OCI-LY7 (cell line): ENCODE measurements around the gene NCOR2. TPM values are rescaled to one million over a fixed set of nuclear protein-coding genes. Genes with fewer than 3 reads are reported as not detected.

ENCODE experiments used
- BruUV-seq: library from RNA; stranded (reverse); fragments of 400-500 nt; replicated peaks from 2 replicates; lab custom pipeline; 2021; lab: Mats Ljungman, UMichigan
- CTCF ChIA-PET: fragments of 300-600 bp; sonication (Branson Sonifier 250); formaldehyde crosslinking; loops from one replicate; lab custom pipeline; 2022; ENCODE audit warnings: antibody characterized with exemption; ENCODE audit not compliant: unreplicated experiment; lab: Charles Lee
- POLR2A ChIA-PET: fragments of 300-600 bp; sonication (Branson Sonifier 250); formaldehyde crosslinking; loops from one replicate; lab custom pipeline; 2022; ENCODE audit warnings: antibody characterized with exemption; lab: Charles Lee
- DNase-seq: peaks from one replicate; pipeline ENCODE4 v3.0.0-alpha.2; 2015; ENCODE audit warnings: low spot score
- H2AFZ ChIP-seq: fragments of 200-600 bp; sonication (generic), shearing (Covaris generic); 2 replicates; pipeline ENCODE4 v1.6.1; 2014; ENCODE audit warnings: mild to moderate bottlenecking, antibody characterized with exemption, low read length, moderate library complexity
- H3K27ac ChIP-seq: fragments of 200-600 bp; sonication (generic); 2 replicates; pipeline ENCODE4 v1.5.1; 2014; ENCODE audit warnings: mixed run types, low read depth, mild to moderate bottlenecking, moderate library complexity, low read length, inconsistent platforms; ENCODE audit not compliant: poor library complexity, severe bottlenecking
- H3K36me3 ChIP-seq: fragments of 200-600 bp; sonication (generic); 2 replicates; pipeline ENCODE4 v1.6.1; 2014; ENCODE audit warnings: mild to moderate bottlenecking, antibody characterized with exemption, low read length, moderate library complexity, mixed read lengths; ENCODE audit not compliant: insufficient read depth
- H3K4me1 ChIP-seq: fragments of 200-600 bp; sonication (generic); 2 replicates; pipeline ENCODE4 v1.5.1; 2014; ENCODE audit warnings: mild to moderate bottlenecking, low read length; ENCODE audit not compliant: insufficient read depth, poor library complexity, severe bottlenecking
- H3K4me2 ChIP-seq: fragments of 200-600 bp; sonication (generic); 2 replicates; pipeline ENCODE4 v1.6.1; 2014; ENCODE audit warnings: mild to moderate bottlenecking, low read length
- H3K4me3 ChIP-seq: fragments of 200-600 bp; sonication (generic); 2 replicates; pipeline ENCODE4 v1.5.1; 2014; ENCODE audit warnings: mild to moderate bottlenecking, low read depth, low read length; ENCODE audit not compliant: poor library complexity, severe bottlenecking
- H3K79me2 ChIP-seq: fragments of 200-600 bp; sonication (generic); 2 replicates; pipeline ENCODE4 v1.6.1; 2016; ENCODE audit warnings: low read depth, mild to moderate bottlenecking, low read length, moderate library complexity, mixed read lengths; ENCODE audit not compliant: insufficient read depth
- H3K9me2 ChIP-seq: fragments of 200-600 bp; sonication (generic); 2 replicates; pipeline ENCODE4 v1.6.1; 2016; ENCODE audit warnings: mild to moderate bottlenecking, low read length, mixed read lengths; ENCODE audit not compliant: insufficient read depth
- H3K9me3 ChIP-seq: fragments of 200-600 bp; sonication (generic); 2 replicates; pipeline ENCODE4 v1.6.1; 2014; ENCODE audit warnings: mild to moderate bottlenecking, mixed run types, low read length, mixed read lengths
- H4K20me1 ChIP-seq: fragments of 200-600 bp; sonication (generic); 2 replicates; pipeline ENCODE4 v1.6.1; 2014; ENCODE audit warnings: mild to moderate bottlenecking, antibody characterized with exemption, low read length, moderate library complexity, mixed read lengths; ENCODE audit not compliant: insufficient read depth
- EZH2phosphoT487 ChIP-seq: fragments of 200-600 bp; sonication (generic); IDR thresholded peaks from 2 replicates; pipeline ENCODE4 v1.6.1; 2018; ENCODE audit warnings: low read depth, borderline replicate concordance, mild to moderate bottlenecking, mixed run types, antibody characterized with exemption, low read length, moderate library complexity, mixed read lengths
- intact Hi-C: fragments of 100-400 bp; cut with micrococcal nuclease; formaldehyde crosslinking; loops from one replicate; pipeline ENCODE4 v1.10.0; 2022; ENCODE audit not compliant: unreplicated experiment
- total RNA-seq, 2 experiments: library from RNA; depleted of rRNA in 1 of 2; stranded (reverse); fragments of >200 nt in 1 of 2; shearing (Covaris generic) in 1 of 2; gene quantifications; 2 replicates each; pipeline ENCODE4 v1.2.3, GENCODE V29; 2014 to 2022
- TF ChIP-seq, protein P1 (sequence below): fragments of 200-600 bp; sonication (generic); conservative IDR thresholded peaks from 2 replicates; pipeline ENCODE4 v1.5.1; 2014; ENCODE audit warnings: mild to moderate bottlenecking, antibody characterized with exemption, low read length, moderate library complexity, mixed read lengths

Gene NCOR2
- total RNA-seq, 2 experiments from 2014 or later = 22.7 to 159 TPM

DNA sequence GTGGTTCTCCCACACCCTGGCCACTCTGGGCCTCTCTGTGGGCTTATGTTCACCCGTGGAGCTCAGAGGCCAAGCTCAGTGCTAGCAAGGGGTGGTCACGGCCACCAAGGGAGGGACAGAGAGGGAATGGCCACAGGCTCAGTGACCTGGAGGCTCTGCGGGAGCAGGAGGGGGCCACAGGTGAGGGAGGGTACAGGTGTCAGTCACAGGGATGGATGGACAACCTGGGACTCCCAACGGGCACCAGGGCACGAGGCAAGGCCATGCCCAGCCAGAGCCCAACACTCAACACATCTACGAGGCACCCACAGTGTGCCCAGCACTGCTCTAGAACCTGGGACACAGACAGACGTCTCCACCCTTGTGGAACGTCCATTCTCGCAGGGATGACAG, 11.3 kb downstream of the NCOR2 start:
- BruUV-seq = no TSS peak
- intact Hi-C loops = no loop called here
- TF ChIP-seq, protein P1, sequence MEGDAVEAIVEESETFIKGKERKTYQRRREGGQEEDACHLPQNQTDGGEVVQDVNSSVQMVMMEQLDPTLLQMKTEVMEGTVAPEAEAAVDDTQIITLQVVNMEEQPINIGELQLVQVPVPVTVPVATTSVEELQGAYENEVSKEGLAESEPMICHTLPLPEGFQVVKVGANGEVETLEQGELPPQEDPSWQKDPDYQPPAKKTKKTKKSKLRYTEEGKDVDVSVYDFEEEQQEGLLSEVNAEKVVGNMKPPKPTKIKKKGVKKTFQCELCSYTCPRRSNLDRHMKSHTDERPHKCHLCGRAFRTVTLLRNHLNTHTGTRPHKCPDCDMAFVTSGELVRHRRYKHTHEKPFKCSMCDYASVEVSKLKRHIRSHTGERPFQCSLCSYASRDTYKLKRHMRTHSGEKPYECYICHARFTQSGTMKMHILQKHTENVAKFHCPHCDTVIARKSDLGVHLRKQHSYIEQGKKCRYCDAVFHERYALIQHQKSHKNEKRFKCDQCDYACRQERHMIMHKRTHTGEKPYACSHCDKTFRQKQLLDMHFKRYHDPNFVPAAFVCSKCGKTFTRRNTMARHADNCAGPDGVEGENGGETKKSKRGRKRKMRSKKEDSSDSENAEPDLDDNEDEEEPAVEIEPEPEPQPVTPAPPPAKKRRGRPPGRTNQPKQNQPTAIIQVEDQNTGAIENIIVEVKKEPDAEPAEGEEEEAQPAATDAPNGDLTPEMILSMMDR = no peak
- TF ChIP-seq EZH2phosphoT487 = no peak
- ChIA-PET POLR2A (interaction anchor here (1.1 kb wide), 1 partner anchor 15 kb away, joined by 3 read pairs; no protein-coding TSS in a partner anchor), CTCF (no interaction called here)
- peaks cover 14% of the 10 kb centered on the region for H3K4me1 ChIP-seq
- H3K36me3 ChIP-seq = peaks cover 5% of the 10 kb centered on the region; the same call in 1 of the 2 replicates
- no peaks in the 10 kb centered on the region for H3K9me2 ChIP-seq
- H2AFZ ChIP-seq = no peak overlapping the region
- no peak overlapping the region for H3K27ac ChIP-seq
- H3K4me3 ChIP-seq = no peak overlapping the region
- no peak overlapping the region for H3K4me2 ChIP-seq
- peaks cover 45% of the 10 kb centered on the region for H4K20me1 ChIP-seq
- peaks cover 47% of the 10 kb centered on the region for H3K79me2 ChIP-seq
- DNase-seq = no peak
- H3K9me3 ChIP-seq = no peaks in the 10 kb centered on the region

GRCh38 chr12:124555168-124556073, 12.0 kb downstream of the NCOR2 start:
- intact Hi-C loops = no loop called here
- Histone ChIP-seq H3K36me3 (peaks cover 5% of the 10 kb centered on the region; the same call in 1 of the 2 replicates), H3K4me3 (no peak overlapping the region), H3K27ac (no peak overlapping the region), H3K9me2 (no peaks in the 10 kb centered on the region), H4K20me1 (peaks cover 51% of the 10 kb centered on the region), H3K4me2 (no peak overlapping the region), H3K9me3 (no peaks in the 10 kb centered on the region), H3K4me1 (peaks cover 20% of the 10 kb centered on the region), H2AFZ (no peak overlapping the region), H3K79me2 (peaks cover 48% of the 10 kb centered on the region)
- no peak for DNase-seq
- POLR2A ChIA-PET = interaction anchor here (1.1 kb wide), 1 partner anchor 14 kb away, joined by 3 read pairs; no protein-coding TSS in a partner anchor
- BruUV-seq = no TSS peak
- TF ChIP-seq, protein P1 = no peak
- TF ChIP-seq EZH2phosphoT487 = no peak
- CTCF ChIA-PET = no interaction called here
